ENCODE measurements around the gene TFIP11. TPM values are rescaled to one million over a fixed set of nuclear protein-coding genes. Genes with fewer than 3 reads are reported as not detected.
A peak's percentile ranks its signal among the peaks of the same experiment; 100 is the strongest.

The TFIP11 gene
- total and polyA plus RNA-seq, 5 donors, result 15.2 to 28.7 (median 24.1) TPM

GRCh38 chr22:26527574-26528465 lies 15.5 kb upstream of the TFIP11 start:
- H3K27me3 ChIP-seq (ENCODE audit: control insufficient read depth, insufficient read depth), result no peaks in the 10 kb centered on the region
- 73% methylated on average over 15 of the region's 15 CpGs for WGBS
- ATAC-seq, result peak; percentile 73 to 86
- peaks cover 3% of the 10 kb centered on the region for H3K4me1 ChIP-seq (ENCODE audit: control insufficient read depth, insufficient read depth, low read length)
- H3K9me3 ChIP-seq (ENCODE audit: control insufficient read depth, low read length), result no peaks in the 10 kb centered on the region
- DNase-seq, result peak in 1 of 3 donors; percentile 53
- H3K4me3 ChIP-seq (ENCODE audit: low read length), result no peak overlapping the region
- intact Hi-C loops (cut with DNase I), result loop anchor here in 1 of 4 donors (10.0 kb wide), 1 partner anchor 57 kb away; no protein-coding TSS in a partner anchor
- peak overlapping the region; percentile 96 for H3K27ac ChIP-seq (ENCODE audit: low read length)

DNA sequence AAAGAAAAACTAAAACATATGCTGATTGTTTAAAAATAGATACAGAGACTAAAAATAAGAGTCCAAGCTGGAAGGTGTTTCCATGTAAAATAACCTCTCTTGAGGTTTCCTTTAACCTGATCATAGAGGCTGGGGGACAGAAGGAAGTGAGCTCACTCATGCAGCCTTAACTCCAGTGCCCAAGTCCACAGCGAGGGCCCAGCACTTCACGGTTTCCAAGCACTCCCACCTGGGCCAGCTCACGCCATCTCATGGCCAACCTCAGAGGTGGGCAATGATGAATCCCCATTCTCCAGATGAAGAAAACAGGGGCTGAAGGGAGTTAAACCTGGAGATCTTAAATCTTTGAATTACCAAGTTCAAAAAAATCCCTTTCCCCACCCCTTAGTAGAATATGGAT lies 14.9 kb upstream of the TFIP11 start:
- DNase-seq, result no peak
- intact Hi-C loops (cut with DNase I), result loop anchor here in 1 of 4 donors (10.0 kb wide), 1 partner anchor 58 kb away; no protein-coding TSS in a partner anchor
- H3K27ac ChIP-seq (ENCODE audit: low read length), result peak overlapping the region; percentile 96
- no peaks in the 10 kb centered on the region for H3K27me3 ChIP-seq (ENCODE audit: control insufficient read depth, insufficient read depth)
- WGBS, result 66% methylated on average over 3 of the region's 3 CpGs
- no peak overlapping the region for H3K4me3 ChIP-seq (ENCODE audit: low read length)
- ATAC-seq, result no peak
- H3K4me1 ChIP-seq (ENCODE audit: control insufficient read depth, insufficient read depth, low read length), result peaks cover 3% of the 10 kb centered on the region
- no peaks in the 10 kb centered on the region for H3K9me3 ChIP-seq (ENCODE audit: control insufficient read depth, low read length)

GRCh38 chr22:26525946-26526564 lies 13.8 kb upstream of the TFIP11 start:
- Histone ChIP-seq H3K9me3 (ENCODE audit: control insufficient read depth, low read length) (no peaks in the 10 kb centered on the region), H3K27ac (ENCODE audit: low read length) (peak overlapping the region; percentile 21), H3K27me3 (ENCODE audit: control insufficient read depth, insufficient read depth) (no peaks in the 10 kb centered on the region), H3K4me1 (ENCODE audit: control insufficient read depth, insufficient read depth, low read length) (peaks cover 3% of the 10 kb centered on the region), H3K4me3 (ENCODE audit: low read length) (no peak overlapping the region)
- DNase-seq (no peak), ATAC-seq (no peak)
- WGBS, result 83% methylated on average over 7 of the region's 7 CpGs
- intact Hi-C loops (cut with DNase I), result loop anchor here in 1 of 4 donors (10.0 kb wide), 1 partner anchor 59 kb away; no protein-coding TSS in a partner anchor

DNA sequence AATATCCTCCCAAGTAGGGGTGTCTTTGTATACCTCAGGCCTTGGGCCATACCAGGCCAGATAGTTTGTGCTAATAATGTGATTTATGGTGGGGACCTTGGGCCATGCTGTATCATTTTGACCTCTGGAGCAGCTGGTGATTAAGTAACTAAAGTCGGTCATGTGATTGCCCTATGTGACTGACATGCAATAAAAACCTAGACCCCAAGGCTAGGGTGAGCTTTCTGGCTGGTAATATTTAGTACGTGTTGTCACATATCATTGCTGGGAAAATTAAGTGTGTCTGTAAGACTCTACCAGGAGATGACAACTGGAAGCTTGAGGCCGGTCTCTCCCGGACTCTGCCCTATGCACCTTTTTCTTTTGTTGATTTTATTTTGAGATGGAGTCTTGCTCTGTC lies 12.6 kb upstream of the TFIP11 start:
- no peaks in the 10 kb centered on the region for H3K9me3 ChIP-seq (ENCODE audit: control insufficient read depth, low read length)
- ATAC-seq, result no peak
- intact Hi-C loops (cut with DNase I), result loop anchor here in 1 of 4 donors (10.0 kb wide), 1 partner anchor 60 kb away; no protein-coding TSS in a partner anchor
- H3K27ac ChIP-seq (ENCODE audit: low read length), result peak overlapping the region; percentile 67
- no peaks in the 10 kb centered on the region for H3K27me3 ChIP-seq (ENCODE audit: control insufficient read depth, insufficient read depth)
- no peak overlapping the region for H3K4me3 ChIP-seq (ENCODE audit: low read length)
- DNase-seq, result no peak
- WGBS, result 70% methylated on average over 4 of the region's 4 CpGs
- H3K4me1 ChIP-seq (ENCODE audit: control insufficient read depth, insufficient read depth, low read length), result peaks cover 3% of the 10 kb centered on the region

GRCh38 chr22:26522592-26522991 lies 10.3 kb upstream of the TFIP11 start:
- DNase-seq, result no peak
- Histone ChIP-seq H3K27me3 (ENCODE audit: control insufficient read depth, insufficient read depth) (no peaks in the 10 kb centered on the region), H3K27ac (ENCODE audit: low read length) (no peak overlapping the region), H3K4me3 (ENCODE audit: low read length) (no peak overlapping the region), H3K9me3 (ENCODE audit: control insufficient read depth, low read length) (no peaks in the 10 kb centered on the region), H3K4me1 (ENCODE audit: control insufficient read depth, insufficient read depth, low read length) (peaks cover 3% of the 10 kb centered on the region)
- intact Hi-C loops (cut with DNase I), result loop anchor here in 1 of 4 donors (10.0 kb wide), 1 partner anchor 62 kb away; no protein-coding TSS in a partner anchor
- no peak for ATAC-seq
- 90% methylated on average over 4 of the region's 4 CpGs for WGBS

DNA sequence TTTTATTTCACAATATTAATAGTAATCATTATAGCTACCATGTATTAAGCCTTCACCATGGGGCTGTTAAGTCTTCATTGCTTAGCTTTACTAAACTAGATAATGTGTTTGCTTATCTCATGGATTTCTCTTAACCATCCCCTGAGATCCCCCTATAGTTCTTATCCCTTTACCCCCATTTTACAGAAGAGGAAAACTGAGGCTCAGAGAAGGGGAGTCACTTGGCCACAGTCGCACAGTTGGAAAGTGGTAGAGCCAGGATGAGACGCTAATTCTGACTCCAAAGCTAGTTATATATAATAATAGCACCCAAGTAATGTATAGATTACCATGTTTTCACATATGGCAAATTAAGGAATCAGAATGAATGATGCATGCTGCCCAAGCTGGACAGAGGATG lies 9.7 kb upstream of the TFIP11 start:
- no peaks in the 10 kb centered on the region for H3K27me3 ChIP-seq (ENCODE audit: control insufficient read depth, insufficient read depth)
- WGBS, result 96% methylated on average over 2 of the region's 2 CpGs
- intact Hi-C loops (cut with DNase I), result loop anchor here in 1 of 4 donors (10.0 kb wide), 1 partner anchor 63 kb away; no protein-coding TSS in a partner anchor
- ATAC-seq, result no peak
- no peak overlapping the region for H3K27ac ChIP-seq (ENCODE audit: low read length)
- H3K4me3 ChIP-seq (ENCODE audit: low read length), result no peak overlapping the region
- H3K4me1 ChIP-seq (ENCODE audit: control insufficient read depth, insufficient read depth, low read length), result peaks cover 3% of the 10 kb centered on the region
- H3K9me3 ChIP-seq (ENCODE audit: control insufficient read depth, low read length), result no peaks in the 10 kb centered on the region
- no peak for DNase-seq

- Histone ChIP-seq H3K27ac (ENCODE audit: low read length) (no peak overlapping the region), H3K4me1 (ENCODE audit: control insufficient read depth, insufficient read depth, low read length) (peaks cover 2% of the 10 kb centered on the region), H3K4me3 (ENCODE audit: low read length) (no peak overlapping the region), H3K9me3 (ENCODE audit: control insufficient read depth, low read length) (no peaks in the 10 kb centered on the region), H3K27me3 (ENCODE audit: control insufficient read depth, insufficient read depth) (no peaks in the 10 kb centered on the region)
- no peak for DNase-seq
- ATAC-seq, result no peak
- 97% methylated on average over 5 of the region's 5 CpGs for WGBS
- intact Hi-C loops (cut with DNase I), result loop anchor here in 1 of 4 donors (10.0 kb wide), 1 partner anchor 67 kb away; no protein-coding TSS in a partner anchor
These were observed 5.2 kb upstream of the TFIP11 start for GRCh38 chr22:26517429-26517828.

- H3K4me1 ChIP-seq (ENCODE audit: control insufficient read depth, insufficient read depth, low read length), result peaks cover 3% of the 10 kb centered on the region
- DNase-seq (no peak), ATAC-seq (no peak)
- intact Hi-C loops (cut with DNase I), result loop anchor here in 1 of 4 donors (10.0 kb wide), 1 partner anchor 68 kb away; no protein-coding TSS in a partner anchor
- no peak overlapping the region for H3K4me3 ChIP-seq (ENCODE audit: low read length)
- WGBS, result 93% methylated on average over 1 of the region's 1 CpG
- H3K9me3 ChIP-seq (ENCODE audit: control insufficient read depth, low read length), result no peaks in the 10 kb centered on the region
- no peaks in the 10 kb centered on the region for H3K27me3 ChIP-seq (ENCODE audit: control insufficient read depth, insufficient read depth)
- H3K27ac ChIP-seq (ENCODE audit: low read length), result no peak overlapping the region
These were observed 4.2 kb upstream of the TFIP11 start for GRCh38 chr22:26516503-26516902.

GRCh38 chr22:26515931-26516330 lies 3.7 kb upstream of the TFIP11 start:
- H3K4me3 ChIP-seq (ENCODE audit: low read length), result no peak overlapping the region
- no peaks in the 10 kb centered on the region for H3K9me3 ChIP-seq (ENCODE audit: control insufficient read depth, low read length)
- ATAC-seq (no peak), DNase-seq (no peak)
- intact Hi-C loops (cut with DNase I), result loop anchor here in 1 of 4 donors (10.0 kb wide), 1 partner anchor 69 kb away; no protein-coding TSS in a partner anchor
- peaks cover 4% of the 10 kb centered on the region for H3K4me1 ChIP-seq (ENCODE audit: control insufficient read depth, insufficient read depth, low read length)
- H3K27me3 ChIP-seq (ENCODE audit: control insufficient read depth, insufficient read depth), result no peaks in the 10 kb centered on the region
- no peak overlapping the region for H3K27ac ChIP-seq (ENCODE audit: low read length)
- 80% methylated on average over 3 of the region's 3 CpGs for WGBS

- 93% methylated on average over 12 of the region's 12 CpGs for WGBS
- DNase-seq, result no peak
- no peak for ATAC-seq
- intact Hi-C loops (cut with DNase I), result loop anchor here in 1 of 4 donors (10.0 kb wide), 1 partner anchor 70 kb away; no protein-coding TSS in a partner anchor
- H3K27me3 ChIP-seq (ENCODE audit: control insufficient read depth, insufficient read depth), result no peaks in the 10 kb centered on the region
- H3K4me1 ChIP-seq (ENCODE audit: control insufficient read depth, insufficient read depth, low read length), result peaks cover 4% of the 10 kb centered on the region
- no peak overlapping the region for H3K27ac ChIP-seq (ENCODE audit: low read length)
- H3K9me3 ChIP-seq (ENCODE audit: control insufficient read depth, low read length), result no peaks in the 10 kb centered on the region
- no peak overlapping the region for H3K4me3 ChIP-seq (ENCODE audit: low read length)
These were observed 2.3 kb upstream of the TFIP11 start for GRCh38 chr22:26514419-26515161.
